ENCODE results near the gene DIP2C.
"Not testable (repeated sequence)": the region's sequence is repeated elsewhere in the genome, so short reads cannot be mapped to it uniquely, and the experiment has no call there.

DNA sequence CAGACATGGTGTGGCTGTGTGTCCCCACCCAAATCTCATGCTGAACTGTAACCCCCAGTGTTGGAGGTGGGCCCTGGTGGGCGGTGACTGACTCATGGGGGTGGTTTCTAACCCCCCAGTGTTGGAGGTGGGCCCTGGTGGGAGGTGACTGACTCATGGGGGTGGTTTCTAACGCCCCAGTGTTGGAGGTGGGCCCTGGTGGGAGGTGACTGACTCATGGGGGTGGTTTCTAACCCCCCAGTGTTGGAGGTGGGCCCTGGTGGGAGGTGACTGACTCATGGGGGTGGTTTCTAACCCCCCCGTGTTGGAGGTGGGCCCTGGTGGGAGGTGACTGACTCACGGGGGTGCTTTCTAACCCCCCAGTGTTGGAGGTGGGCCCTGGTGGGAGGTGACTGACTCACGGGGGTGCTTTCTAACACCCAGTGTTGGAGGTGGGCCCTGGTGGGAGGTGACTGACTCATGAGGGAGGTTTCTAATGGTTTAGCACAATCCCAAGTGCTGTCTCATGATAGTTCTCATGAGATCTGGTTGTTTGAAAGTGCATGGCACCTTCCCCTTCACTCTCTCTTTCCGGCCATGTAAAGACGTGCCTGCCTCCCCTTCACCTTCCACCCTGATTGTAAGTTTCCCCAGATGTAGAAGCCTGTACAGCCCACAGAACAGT, 78.7 kb downstream of the DIP2C start:
- TF ChIP-seq, protein P1, sequence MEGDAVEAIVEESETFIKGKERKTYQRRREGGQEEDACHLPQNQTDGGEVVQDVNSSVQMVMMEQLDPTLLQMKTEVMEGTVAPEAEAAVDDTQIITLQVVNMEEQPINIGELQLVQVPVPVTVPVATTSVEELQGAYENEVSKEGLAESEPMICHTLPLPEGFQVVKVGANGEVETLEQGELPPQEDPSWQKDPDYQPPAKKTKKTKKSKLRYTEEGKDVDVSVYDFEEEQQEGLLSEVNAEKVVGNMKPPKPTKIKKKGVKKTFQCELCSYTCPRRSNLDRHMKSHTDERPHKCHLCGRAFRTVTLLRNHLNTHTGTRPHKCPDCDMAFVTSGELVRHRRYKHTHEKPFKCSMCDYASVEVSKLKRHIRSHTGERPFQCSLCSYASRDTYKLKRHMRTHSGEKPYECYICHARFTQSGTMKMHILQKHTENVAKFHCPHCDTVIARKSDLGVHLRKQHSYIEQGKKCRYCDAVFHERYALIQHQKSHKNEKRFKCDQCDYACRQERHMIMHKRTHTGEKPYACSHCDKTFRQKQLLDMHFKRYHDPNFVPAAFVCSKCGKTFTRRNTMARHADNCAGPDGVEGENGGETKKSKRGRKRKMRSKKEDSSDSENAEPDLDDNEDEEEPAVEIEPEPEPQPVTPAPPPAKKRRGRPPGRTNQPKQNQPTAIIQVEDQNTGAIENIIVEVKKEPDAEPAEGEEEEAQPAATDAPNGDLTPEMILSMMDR (IDR thresholded peaks at IDR 0.05): not testable (repeated sequence)
- TF ChIP-seq EZH2 (IDR thresholded peaks at IDR 0.05; ENCODE audit: borderline replicate concordance, insufficient read depth, low read depth, low read length, poor library complexity, severe bottlenecking): not testable (repeated sequence)
